SU-DHL-6 (cell line): ENCODE data around the gene OR5D14.

Experiments
- H2AFZ ChIP-seq: fragments of 200-600 bp; sonication (generic); 2 replicates; pipeline ENCODE4 v1.6.1; 2014; ENCODE audit warnings: low read depth, mild to moderate bottlenecking, moderate library complexity, mixed read lengths, antibody characterized with exemption, low read length; ENCODE audit not compliant: severe bottlenecking
- H3F3A ChIP-seq: fragments of 200-600 bp; shearing (Covaris generic); 2 replicates; pipeline ENCODE4 v1.6.0; 2016; ENCODE audit warnings: antibody characterized with exemption, mild to moderate bottlenecking; ENCODE audit not compliant: insufficient read depth
- H3K27ac ChIP-seq: fragments of 200-600 bp; sonication (generic); 2 replicates; pipeline ENCODE4 v1.5.1; 2016; ENCODE audit warnings: low read depth, mild to moderate bottlenecking, low read length, moderate library complexity, mixed read lengths
- H3K27me3 ChIP-seq: fragments of 200-600 bp; sonication (generic), shearing (Covaris generic); 2 replicates; pipeline ENCODE4 v1.6.0; 2014; ENCODE audit warnings: mild to moderate bottlenecking, low read length
- H3K36me3 ChIP-seq: fragments of 200-600 bp; sonication (generic); 2 replicates; pipeline ENCODE4 v1.6.1; 2014; ENCODE audit warnings: mild to moderate bottlenecking, low read length, mixed read lengths
- H3K4me2 ChIP-seq: fragments of 300-600, 200-600 bp; shearing (Covaris generic), sonication (generic); 2 replicates; pipeline ENCODE4 v1.6.0; 2014; ENCODE audit warnings: low read length, low read depth, mild to moderate bottlenecking; ENCODE audit not compliant: poor library complexity, severe bottlenecking
- H3K4me3 ChIP-seq: fragments of 200-600 bp; sonication (generic); 2 replicates; pipeline ENCODE4 v1.5.1; 2014; ENCODE audit warnings: antibody characterized with exemption, low read length, mild to moderate bottlenecking, mixed read lengths; ENCODE audit not compliant: insufficient read depth, poor library complexity, severe bottlenecking
- H3K79me2 ChIP-seq: fragments of 200-600 bp; sonication (generic); 2 replicates; pipeline ENCODE4 v1.6.1; 2014; ENCODE audit warnings: mild to moderate bottlenecking, low read length, moderate library complexity; ENCODE audit not compliant: insufficient read depth
- H3K9ac ChIP-seq: fragments of 200-600 bp; sonication (generic); 2 replicates; pipeline ENCODE4 v1.7.0; 2014; ENCODE audit warnings: mild to moderate bottlenecking, low read length
- H3K9me2 ChIP-seq: fragments of 200-600 bp; sonication (generic); replicated peaks from 2 replicates; pipeline ENCODE4 v1.6.1; 2014; ENCODE audit warnings: low read length; ENCODE audit not compliant: insufficient read depth
- H3K9me3 ChIP-seq: fragments of 200-600 bp; sonication (generic); 2 replicates; pipeline ENCODE4 v1.6.1; 2014; ENCODE audit warnings: low read length, mixed read lengths; ENCODE audit not compliant: insufficient read depth
- H4K20me1 ChIP-seq: fragments of 200-600 bp; sonication (generic); 2 replicates; pipeline ENCODE4 v1.6.1; 2014; ENCODE audit warnings: low read depth, mild to moderate bottlenecking, antibody characterized with exemption, low read length, moderate library complexity, mixed read lengths
- CTCF ChIP-seq: fragments of 200-600 bp; sonication (generic); IDR thresholded peaks from one replicate; pipeline ENCODE4 v1.5.1; 2017; ENCODE audit warnings: antibody characterized with exemption, mild to moderate bottlenecking, low read length, moderate library complexity; ENCODE audit not compliant: insufficient read depth, poor library complexity, severe bottlenecking
- EZH2phosphoT487 ChIP-seq: fragments of 200-600 bp; sonication (generic), shearing (Covaris generic); conservative IDR thresholded peaks from 2 replicates; pipeline ENCODE4 v1.6.1; 2018; ENCODE audit warnings: mild to moderate bottlenecking, antibody characterized with exemption, low read length, moderate library complexity, mixed read lengths

Gene OR5D14

GRCh38 chr11:55793321-55793720 is 2.0 kb upstream of the OR5D14 start:
- Histone ChIP-seq H3K27ac (no peak overlapping the region), H3K27me3 (no peaks in the 10 kb centered on the region), H3K9me2 (no peaks in the 10 kb centered on the region), H3K4me2 (no peak overlapping the region), H2AFZ (no peak overlapping the region), H3K79me2 (no peaks in the 10 kb centered on the region), H3K4me3 (no peak overlapping the region), H4K20me1 (no peaks in the 10 kb centered on the region), H3K9ac (no peak overlapping the region), H3K36me3 (no peaks in the 10 kb centered on the region), H3F3A (no peaks in the 10 kb centered on the region), H3K9me3 (no peaks in the 10 kb centered on the region)
- TF ChIP-seq CTCF (no peak), EZH2phosphoT487 (no peak)

DNA sequence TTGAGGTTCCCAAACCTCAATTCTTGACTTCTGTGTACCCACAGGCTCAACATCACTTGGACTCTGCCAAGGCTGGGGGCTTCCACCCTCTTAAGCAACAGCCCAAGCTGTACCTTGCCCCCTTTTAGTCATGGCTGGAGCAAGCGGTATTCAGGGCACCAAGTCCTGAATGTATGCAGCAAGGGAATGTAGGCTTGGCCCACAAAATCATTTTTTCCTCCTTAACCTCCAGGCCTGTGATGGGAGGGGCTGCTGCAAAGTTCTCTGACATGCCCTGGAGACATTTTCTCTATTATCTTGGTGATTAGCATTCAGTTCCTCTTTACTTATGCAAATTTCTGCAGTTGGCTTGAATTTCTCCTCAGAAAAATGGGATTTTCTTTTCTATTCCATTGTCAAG is 10.9 kb downstream of the OR5D14 start:
- H3K9ac ChIP-seq = no peak overlapping the region
- no peaks in the 10 kb centered on the region for H3K36me3 ChIP-seq
- no peak overlapping the region for H3K4me3 ChIP-seq
- H4K20me1 ChIP-seq = no peaks in the 10 kb centered on the region
- H3K27ac ChIP-seq = no peak overlapping the region
- H2AFZ ChIP-seq = no peak overlapping the region
- no peak overlapping the region for H3K4me2 ChIP-seq
- TF ChIP-seq CTCF (no peak), EZH2phosphoT487 (no peak)
- H3K27me3 ChIP-seq = no peaks in the 10 kb centered on the region
- H3K79me2 ChIP-seq = no peaks in the 10 kb centered on the region
- no peaks in the 10 kb centered on the region for H3K9me2 ChIP-seq
- H3F3A ChIP-seq = no peaks in the 10 kb centered on the region
- no peaks in the 10 kb centered on the region for H3K9me3 ChIP-seq

- no peaks in the 10 kb centered on the region for H3K79me2 ChIP-seq
- H3K27ac ChIP-seq = no peak within 1 kb of the TSS
- no peak within 1 kb of the TSS for H3K9ac ChIP-seq
- no peaks in the 10 kb centered on the region for H3K9me3 ChIP-seq
- H3K36me3 ChIP-seq = no peaks in the 10 kb centered on the region
- no peaks in the 10 kb centered on the region for H3K27me3 ChIP-seq
- H3K4me2 ChIP-seq = no peak within 1 kb of the TSS
- TF ChIP-seq CTCF (no peak), EZH2phosphoT487 (no peak)
- H3K4me3 ChIP-seq = no peak within 1 kb of the TSS
- H3K9me2 ChIP-seq = no peaks in the 10 kb centered on the region
- H3F3A ChIP-seq = no peaks in the 10 kb centered on the region
- H2AFZ ChIP-seq = no peak within 1 kb of the TSS
- H4K20me1 ChIP-seq = no peaks in the 10 kb centered on the region
Measured at GRCh38 chr11:55811067-55811466, 15.7 kb downstream of the OR5D14 start, which contains the start of gene OR5L1. OR5L1 (plus strand) TSS chr11:55811367; CDS start chr11:55811467, 100 bp downstream.

DNA sequence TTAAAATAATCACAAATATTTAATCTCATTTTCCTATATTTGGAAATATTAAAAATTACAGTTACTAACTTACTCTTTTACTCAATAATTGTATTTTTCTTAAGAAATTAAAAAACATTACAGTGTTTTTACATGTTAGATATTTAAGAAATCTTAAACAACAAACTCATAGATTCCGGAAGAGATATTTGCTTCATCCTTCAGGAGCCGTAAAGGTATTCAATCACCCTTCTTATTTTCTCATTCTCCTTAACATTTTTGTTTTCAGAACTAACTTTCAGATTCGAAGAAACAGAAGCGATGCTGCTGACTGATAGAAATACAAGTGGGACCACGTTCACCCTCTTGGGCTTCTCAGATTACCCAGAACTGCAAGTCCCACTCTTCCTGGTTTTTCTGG is 24.0 kb downstream of the OR5D14 start, which contains the start of gene OR5D18:
OR5D18 (plus strand) TSS at position 301 of the 400 bp plus-strand sequence; CDS start at position 301, 0 bp downstream.
- H4K20me1 ChIP-seq = no peaks in the 10 kb centered on the region
- H3K36me3 ChIP-seq = no peaks in the 10 kb centered on the region
- no peak for TF ChIP-seq CTCF
- TF ChIP-seq EZH2phosphoT487 = no peak
- H2AFZ ChIP-seq = no peak within 1 kb of the TSS
- H3K9me2 ChIP-seq = no peaks in the 10 kb centered on the region
- H3F3A ChIP-seq = no peaks in the 10 kb centered on the region
- no peak within 1 kb of the TSS for H3K27ac ChIP-seq
- no peaks in the 10 kb centered on the region for H3K9me3 ChIP-seq
- H3K4me2 ChIP-seq = no peak within 1 kb of the TSS
- no peak within 1 kb of the TSS for H3K9ac ChIP-seq
- no peaks in the 10 kb centered on the region for H3K79me2 ChIP-seq
- H3K4me3 ChIP-seq = no peak within 1 kb of the TSS
- no peaks in the 10 kb centered on the region for H3K27me3 ChIP-seq
